Aorta (tissue), 5 donors: ENCODE measurements around the gene NEIL1. TPM values are rescaled to one million over a fixed set of nuclear protein-coding genes. Genes with fewer than 3 reads are reported as not detected.

Experiments used
- ATAC-seq: fragments of 200-7000 bp; cut with Tn5 transposase; one replicate; pipeline ENCODE4 v1.9.1; 2022; ENCODE audit warnings: moderate library complexity; ENCODE audit not compliant: low FRiP score
- DNase-seq, 2 donors: peaks; one replicate each; pipeline ENCODE4 v3.0.0-alpha.2; 2020
- H3K27ac ChIP-seq, 2 donors: one replicate each; pipeline ENCODE4 v1.5.1; 2013; ENCODE audit warnings: low read length in 2 of 2, mild to moderate bottlenecking in 2 of 2, moderate library complexity in 2 of 2, control low read depth in 1 of 2, inconsistent platforms in 1 of 2, low read depth in 1 of 2
- H3K27me3 ChIP-seq, 2 donors: one replicate each; pipeline ENCODE4 v1.6.1; 2013; ENCODE audit warnings: control low read depth in 1 of 2, low read length in 1 of 2, mild to moderate bottlenecking in 1 of 2, moderate library complexity in 1 of 2; ENCODE audit not compliant: insufficient read depth in 2 of 2, control insufficient read depth in 1 of 2
- H3K36me3 ChIP-seq, 2 donors: one replicate each; pipeline ENCODE4 v1.6.1; 2013; ENCODE audit warnings: control low read depth in 1 of 2, low read length in 1 of 2, mild to moderate bottlenecking in 1 of 2; ENCODE audit not compliant: insufficient read depth in 2 of 2, control insufficient read depth in 1 of 2
- H3K4me1 ChIP-seq, 2 donors: one replicate each; pipeline ENCODE4 v1.6.1; 2013; ENCODE audit warnings: low read length in 2 of 2, control low read depth in 1 of 2, mild to moderate bottlenecking in 1 of 2, moderate library complexity in 1 of 2; ENCODE audit not compliant: insufficient read depth in 2 of 2, control insufficient read depth in 1 of 2
- H3K4me3 ChIP-seq, 2 donors: one replicate each; pipeline ENCODE4 v1.5.1; 2013; ENCODE audit warnings: low read length in 2 of 2, control low read depth in 1 of 2, mild to moderate bottlenecking in 1 of 2
- H3K9me3 ChIP-seq: one replicate; pipeline ENCODE4 v1.6.1; 2013; ENCODE audit warnings: mild to moderate bottlenecking, low read length; ENCODE audit not compliant: control insufficient read depth
- WGBS, 2 donors: extraction: QIAGEN DNeasy Blood & Tissue Kit; methylation state at CpG; one replicate each; pipeline ENCODE4 v1.1.7; 2013; 5-methylcytosine and 5-hydroxymethylcytosine counted together
- intact Hi-C, 2 donors: fragments of 100-400 bp; cut with DNase I; formaldehyde crosslinking; loops; one replicate each; pipeline versions ENCODE4 v1.14.2 to v1.15.0; 2022
- polyA plus RNA-seq, 2 donors: library from polyadenylated mRNA; stranded (reverse); fragments of 200-250 nt; gene quantifications; one replicate each; pipeline ENCODE4 v1.2.3, GENCODE V29; 2013
- total RNA-seq, 2 donors: library from RNA; stranded (reverse); fragmentation: NEBNext Ultra II Directional; extraction: Animal tissue kit (Norgen Biotek cat#: 25700); gene quantifications; one replicate each; pipeline ENCODE4 v1.2.1, GENCODE V29; 2021
- donor health status: healthy with polysubstance abuse.
- donor health status: Bipolar disorder and iron deficiency.
- donor health status: DM: no; HTN: no; CAD: no.
- donor health status: DM: no; HTN: no; CAD: no.
- donor health status: DM: yes; HTN: yes; CAD: no.

The NEIL1 gene
- total and polyA plus RNA-seq, 4 donors, result 7.9 to 80.4 (median 30.5) TPM

DNA sequence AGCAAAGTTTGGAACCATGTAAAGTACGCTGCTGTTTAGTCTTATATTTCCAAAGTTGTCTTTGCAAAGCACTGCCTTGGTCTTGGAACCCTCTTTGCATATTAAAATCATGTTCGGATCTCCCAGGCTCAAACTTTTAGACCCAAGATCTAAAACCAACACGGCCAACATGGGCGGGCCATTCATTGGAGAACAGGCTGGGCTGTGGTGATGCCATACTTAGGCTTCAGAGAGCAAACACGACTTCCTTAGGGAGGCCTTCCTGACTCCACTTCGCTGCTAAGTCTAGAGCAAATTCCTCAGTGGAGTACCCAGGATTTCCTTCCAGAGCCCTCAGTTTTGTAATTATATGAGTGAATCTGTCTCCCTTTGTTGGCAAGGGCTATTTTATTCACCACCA, 18.0 kb downstream of the NEIL1 start:
- Histone ChIP-seq H3K27ac (no peak overlapping the region), H3K9me3 (no peaks in the 10 kb centered on the region), H3K4me1 (no peaks in the 10 kb centered on the region), H3K27me3 (no peaks in the 10 kb centered on the region), H3K4me3 (no peak overlapping the region), H3K36me3 (peaks cover 0 to 4% of the 10 kb centered on the region in 2 donors)
- no peak for ATAC-seq
- WGBS, 2 donors, result 92% methylated on average over 6 of the region's 6 CpGs
- no peak for DNase-seq
- intact Hi-C loops, result loop anchor here (5.0 to 10.0 kb wide), 2 partner anchors 87 to 260 kb away; partner anchors contain the start of genes SIN3A (in 1 of the 2) and SNUPN (in 1 of the 2)

DNA sequence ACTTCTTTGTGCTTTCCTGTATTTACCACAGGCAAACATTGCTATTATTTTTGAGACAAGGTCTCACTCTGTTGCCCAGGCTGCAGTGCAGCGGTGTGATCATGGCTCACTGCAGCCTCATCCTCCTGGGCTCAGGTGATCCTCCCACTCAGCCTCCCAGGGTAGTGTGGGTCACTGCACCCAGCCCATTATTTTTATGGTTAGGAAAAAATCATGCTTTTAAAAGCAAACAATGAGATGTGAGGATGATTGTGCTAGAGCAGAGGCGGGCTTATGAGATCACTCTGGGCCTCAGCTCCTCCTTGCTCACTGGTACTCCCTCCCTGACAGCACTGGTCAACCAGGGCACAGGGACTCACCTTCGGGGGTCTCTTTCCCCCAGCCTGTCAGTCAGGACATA, 19.3 kb downstream of the NEIL1 start:
- no peak for DNase-seq

DNA sequence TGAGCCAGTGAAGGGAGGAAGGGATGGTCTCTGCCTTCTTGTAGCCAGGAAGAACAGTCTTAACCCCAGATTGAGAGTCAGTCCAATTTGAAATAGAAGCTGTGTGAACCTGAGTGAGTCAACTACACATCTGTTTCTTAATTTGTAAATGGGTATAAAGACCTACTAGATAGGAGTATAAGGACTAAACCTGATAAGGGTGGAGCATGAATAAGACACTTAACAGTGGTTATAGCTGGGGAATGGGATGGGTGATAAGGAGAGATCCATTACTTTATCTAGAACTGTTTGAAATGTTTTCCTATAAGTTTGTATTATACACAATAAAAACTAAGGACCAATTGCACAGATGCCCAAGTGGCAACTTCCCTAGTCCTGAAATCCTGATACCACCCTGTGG, 20.2 kb downstream of the NEIL1 start:
- H3K4me3 ChIP-seq, result no peak overlapping the region
- no peaks in the 10 kb centered on the region for H3K9me3 ChIP-seq
- no peaks in the 10 kb centered on the region for H3K4me1 ChIP-seq
- peaks cover 0 to 4% of the 10 kb centered on the region in 2 donors for H3K36me3 ChIP-seq
- intact Hi-C loops, result loop anchor here (2.0 to 10.0 kb wide), 3 partner anchors 85 to 258 kb away; partner anchors contain the start of genes SNUPN (in 2 of the 2) and SIN3A (in 1 of the 2)
- ATAC-seq, result no peak
- peak overlapping the region in 1 of 2 donors; percentile 29 for H3K27ac ChIP-seq
- H3K27me3 ChIP-seq, result no peaks in the 10 kb centered on the region
- DNase-seq, result no peak

More for the DNA sequence above, 19.3 kb downstream of the NEIL1 start:
- peaks cover 0 to 3% of the 10 kb centered on the region in 2 donors for H3K36me3 ChIP-seq
- no peak overlapping the region for H3K4me3 ChIP-seq
- WGBS, 2 donors, result 92 to 94% methylated on average over 3 of the region's 3 CpGs
- H3K27me3 ChIP-seq, result no peaks in the 10 kb centered on the region
- no peak overlapping the region for H3K27ac ChIP-seq
- no peaks in the 10 kb centered on the region for H3K9me3 ChIP-seq
- intact Hi-C loops, result loop anchor here (2.0 to 10.0 kb wide), 3 partner anchors 86 to 259 kb away; partner anchors contain the start of genes SNUPN (in 2 of the 2) and SIN3A (in 1 of the 2)
- no peaks in the 10 kb centered on the region for H3K4me1 ChIP-seq
- ATAC-seq, result no peak

DNA sequence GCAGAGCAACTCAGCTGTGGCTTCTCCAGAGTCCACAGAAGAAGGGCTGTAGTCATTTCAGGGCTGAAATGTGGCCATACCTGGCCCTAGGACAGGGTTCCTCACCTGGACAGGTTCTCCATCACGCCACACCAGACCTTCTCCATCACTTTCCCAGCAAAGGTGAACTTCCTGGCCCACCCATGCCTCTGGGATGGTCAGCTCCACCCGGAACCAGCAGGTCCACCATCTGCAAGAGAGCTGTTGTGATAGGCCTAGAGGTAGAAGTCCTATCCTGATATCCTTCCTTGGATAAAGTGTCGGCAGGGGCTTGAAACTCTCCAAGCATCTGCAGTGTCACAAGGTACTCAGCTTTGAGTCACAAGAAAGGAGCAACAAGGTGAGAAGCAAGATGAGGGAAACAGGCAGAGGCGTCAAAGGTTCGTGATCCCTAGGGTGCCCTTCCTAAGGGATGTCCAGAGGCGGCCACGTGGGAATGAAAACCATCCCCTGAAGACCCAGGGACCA, 20.6 kb downstream of the NEIL1 start:
- ATAC-seq (no peak), DNase-seq (no peak)
- intact Hi-C loops, result loop anchor here (2.0 to 10.0 kb wide), 3 partner anchors 85 to 257 kb away; partner anchors contain the start of genes SNUPN (in 2 of the 2) and SIN3A (in 1 of the 2)
- H3K27ac ChIP-seq, result peak overlapping the region in 1 of 2 donors; percentile 29
- WGBS, 2 donors, result 31 to 35% methylated on average over 7 of the region's 7 CpGs
- H3K36me3 ChIP-seq, result peaks cover 0 to 4% of the 10 kb centered on the region in 2 donors
- H3K27me3 ChIP-seq, result no peaks in the 10 kb centered on the region
- no peaks in the 10 kb centered on the region for H3K9me3 ChIP-seq
- no peak overlapping the region for H3K4me3 ChIP-seq
- no peaks in the 10 kb centered on the region for H3K4me1 ChIP-seq

DNA sequence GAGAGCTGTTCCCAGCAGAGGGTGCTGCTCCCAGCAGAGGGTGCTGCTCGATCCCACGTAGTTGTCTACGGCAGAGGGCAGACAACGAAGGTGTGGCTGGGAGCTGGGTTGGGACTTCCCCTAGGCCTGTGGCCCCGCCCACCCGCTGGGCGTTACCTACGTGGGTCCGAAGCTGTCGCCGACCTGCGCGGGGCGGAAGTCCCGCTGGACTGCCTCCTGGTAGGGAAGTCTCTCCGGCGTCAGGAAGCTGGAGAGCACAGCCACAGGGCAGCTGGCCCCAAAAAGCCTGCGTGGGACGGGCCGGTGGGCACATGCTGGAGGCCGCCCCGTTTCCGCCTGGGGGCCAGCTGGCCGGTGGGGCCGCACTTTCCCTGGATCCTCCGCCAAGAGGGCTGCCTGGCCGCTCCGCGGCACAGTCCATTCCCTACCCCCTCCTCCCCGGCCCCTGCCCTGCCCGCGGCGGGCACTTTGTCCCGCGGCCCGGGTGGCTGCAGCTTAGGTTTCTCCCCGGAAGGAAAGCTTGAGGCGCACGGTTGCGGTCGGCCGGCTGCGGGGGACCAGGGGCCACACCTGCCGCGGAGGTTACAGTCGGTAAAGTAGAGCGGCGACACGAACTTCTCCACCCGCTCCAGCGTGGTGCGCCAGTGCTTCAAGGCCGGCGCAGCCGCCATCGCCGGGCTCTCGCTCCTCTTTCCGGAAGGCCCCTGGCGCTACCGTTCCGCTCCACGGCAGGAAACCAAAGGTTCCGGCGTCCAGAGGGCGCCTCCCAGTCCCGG, 21.3 kb downstream of the NEIL1 start, which contains the start of gene MAN2C1:
Gene MAN2C1 (minus strand): TSS at position 695 of the 776 bp plus-strand sequence. CDS start 24 bp downstream, at position 671.
- DNase-seq, result peak; percentile 96 to 98
- H3K4me1 ChIP-seq, result no peaks in the 10 kb centered on the region
- H3K9me3 ChIP-seq, result no peaks in the 10 kb centered on the region
- peak within 1 kb of the TSS; percentile 59 to 70 for H3K4me3 ChIP-seq
- peak; percentile 96 for ATAC-seq
- H3K36me3 ChIP-seq, result peaks cover 0 to 4% of the 10 kb centered on the region in 2 donors
- peak within 1 kb of the TSS; percentile 1 to 90 for H3K27ac ChIP-seq
- H3K27me3 ChIP-seq, result no peaks in the 10 kb centered on the region
- WGBS, 2 donors, result 1% methylated on average over 55 to 67 of the region's 67 CpGs
- intact Hi-C loops, result loop anchor here (2.0 to 10.0 kb wide), 3 partner anchors 84 to 257 kb away; partner anchors contain the start of genes SNUPN (in 2 of the 2) and SIN3A (in 1 of the 2)

DNA sequence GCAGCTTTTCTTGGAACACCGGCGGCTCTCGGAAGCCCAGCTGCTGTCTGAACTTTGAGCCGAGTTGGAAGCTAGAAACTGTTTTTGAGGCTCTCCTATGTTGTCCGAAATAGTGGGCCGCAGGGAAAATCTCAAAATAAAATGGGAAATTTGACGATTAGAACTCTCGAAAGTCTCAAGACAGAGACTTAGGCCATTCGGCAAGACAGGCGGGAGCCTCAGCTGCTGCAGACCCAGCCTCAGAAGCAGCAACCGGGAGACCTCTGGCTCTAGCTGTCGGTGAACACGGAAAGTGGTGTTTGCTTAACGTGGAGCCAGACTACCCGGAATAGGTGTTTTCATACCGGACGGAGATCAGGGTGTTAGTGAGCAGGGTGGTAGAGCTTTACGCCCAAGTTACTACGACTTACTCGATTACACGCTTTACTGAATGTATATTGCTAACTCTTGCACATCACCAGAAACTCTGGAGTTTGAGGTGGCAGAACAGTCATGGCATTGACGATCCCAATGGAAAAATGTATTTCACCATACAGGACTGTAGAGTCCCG, 21.9 kb downstream of the NEIL1 start:
- Histone ChIP-seq H3K9me3 (no peaks in the 10 kb centered on the region), H3K36me3 (peaks cover 0 to 4% of the 10 kb centered on the region in 2 donors), H3K4me1 (no peaks in the 10 kb centered on the region), H3K27me3 (no peaks in the 10 kb centered on the region), H3K4me3 (peak overlapping the region; percentile 43 to 59), H3K27ac (peak overlapping the region; percentile 1 to 90)
- ATAC-seq, result peak; percentile 28
- WGBS, 2 donors, result 1 to 3% methylated on average over 23 of the region's 23 CpGs
- intact Hi-C loops, result loop anchor here (5.0 to 10.0 kb wide), 2 partner anchors 84 to 256 kb away; partner anchors contain the start of genes SIN3A (in 1 of the 2) and SNUPN (in 1 of the 2)
- no peak for DNase-seq

DNA sequence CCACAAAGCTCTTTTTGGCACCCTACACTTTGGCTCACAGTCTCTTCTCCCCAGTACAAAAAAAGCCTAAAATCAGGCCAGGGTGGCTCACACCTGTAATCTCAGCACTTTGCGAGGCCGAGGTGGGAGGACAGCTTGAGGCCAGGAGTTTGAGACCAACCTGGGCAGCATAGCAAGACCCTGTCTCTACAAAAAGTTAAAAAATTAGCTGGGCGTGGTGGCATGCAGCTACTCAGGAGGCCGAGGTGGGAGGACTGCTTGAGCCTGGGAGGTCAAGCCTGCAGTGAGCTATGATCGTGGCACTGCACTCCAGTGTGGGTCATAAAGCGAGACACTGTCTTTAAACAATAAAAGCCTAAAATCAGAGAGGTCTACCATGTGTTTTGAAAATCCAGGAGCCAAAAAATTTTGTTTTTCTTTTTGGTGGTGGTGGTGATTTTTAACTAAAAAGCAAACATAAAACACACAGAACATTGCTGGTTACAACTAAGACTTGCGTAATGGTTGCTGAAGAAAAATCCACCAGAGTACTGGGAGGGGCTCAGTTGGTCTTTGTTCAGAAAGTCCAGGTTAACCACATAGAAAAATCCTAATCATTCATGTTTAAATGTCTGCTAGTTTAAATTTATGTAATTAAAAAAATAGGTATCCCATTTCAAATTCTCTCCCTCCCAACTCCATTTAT, 23.2 kb downstream of the NEIL1 start:
- H3K4me1 ChIP-seq, result no peaks in the 10 kb centered on the region
- ATAC-seq (no peak), DNase-seq (no peak)
- H3K4me3 ChIP-seq, result no peak overlapping the region
- H3K9me3 ChIP-seq, result no peaks in the 10 kb centered on the region
- peaks cover 4 to 8% of the 10 kb centered on the region in 2 donors for H3K36me3 ChIP-seq
- no peaks in the 10 kb centered on the region for H3K27me3 ChIP-seq
- H3K27ac ChIP-seq, result no peak overlapping the region
- intact Hi-C loops, result loop anchor here (5.0 to 10.0 kb wide), 3 partner anchors 55 to 255 kb away; partner anchors contain the start of genes SIN3A (in 1 of the 2) and SNUPN (in 1 of the 2)
- WGBS, 2 donors, result 91 to 96% methylated on average over 7 of the region's 7 CpGs

DNA sequence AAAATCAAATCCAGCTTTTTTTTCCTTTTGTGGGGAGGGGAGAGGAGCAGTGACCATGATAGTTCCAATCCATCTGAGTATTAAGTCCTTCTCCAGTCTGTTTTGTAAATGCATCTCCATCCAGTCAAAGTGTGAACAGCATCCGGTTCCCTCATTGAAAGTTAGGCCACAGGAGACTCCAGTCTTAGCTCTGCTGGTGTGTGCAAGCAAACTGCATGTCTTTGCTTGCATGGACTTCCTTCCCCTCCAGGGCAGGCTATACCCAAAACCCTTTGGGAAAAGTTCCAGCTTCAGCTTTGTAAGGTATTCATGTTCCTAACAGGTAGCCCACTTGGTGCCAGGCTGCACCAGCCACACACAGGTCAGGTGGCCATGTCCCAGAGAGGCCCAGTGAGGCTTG, 24.6 kb downstream of the NEIL1 start:
- no peak for DNase-seq
- Histone ChIP-seq H3K9me3 (no peaks in the 10 kb centered on the region), H3K27ac (no peak overlapping the region), H3K4me3 (no peak overlapping the region), H3K36me3 (peaks cover 4 to 10% of the 10 kb centered on the region in 2 donors), H3K4me1 (no peaks in the 10 kb centered on the region), H3K27me3 (no peaks in the 10 kb centered on the region)
- no peak for ATAC-seq
- WGBS, 2 donors, result 74 to 79% methylated on average over 1 of the region's 1 CpG
- intact Hi-C loops, result loop anchor here in 1 of 2 donors (10.0 kb wide), 1 partner anchor 53 kb away; no protein-coding TSS in a partner anchor
